Kidney tubule cell (primary cell): ENCODE measurements around the gene CDK14.
"Not testable (repeated sequence)": the region's sequence is repeated elsewhere in the genome, so short reads cannot be mapped to it uniquely, and the experiment has no call there.

Experiments used
- DNase-seq: peaks from one replicate; pipeline ENCODE4 v3.0.0-alpha.2; 2018; ENCODE audit warnings: low spot score

Gene CDK14

DNA sequence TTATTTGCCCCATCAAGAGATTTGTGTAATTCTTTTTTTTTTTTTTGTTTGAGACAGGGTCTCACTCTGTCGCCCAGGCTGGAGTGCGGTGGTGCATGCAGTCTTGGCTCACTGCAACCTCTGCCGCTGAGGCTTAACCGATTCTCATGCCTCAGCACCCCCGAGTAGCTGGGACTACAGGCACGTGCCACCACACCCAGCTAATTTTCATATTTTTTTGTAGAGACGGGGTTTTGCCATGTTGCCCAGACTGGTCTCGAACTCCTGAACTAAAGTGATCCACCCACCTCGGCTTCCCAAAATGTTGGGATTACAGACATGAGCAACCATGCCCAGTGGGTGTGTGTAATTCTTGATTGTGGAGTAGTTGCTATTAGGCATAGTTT, 161.4 kb downstream of the CDK14 start:
- peak; percentile 29 for DNase-seq

- DNase-seq: no peak
Observed at GRCh38 chr7:90758933-90759562, 162.9 kb downstream of the CDK14 start.

GRCh38 chr7:90759710-90760109, 163.6 kb downstream of the CDK14 start:
- no peak for DNase-seq

GRCh38 chr7:90760892-90761291, 164.8 kb downstream of the CDK14 start:
- no peak for DNase-seq

DNA sequence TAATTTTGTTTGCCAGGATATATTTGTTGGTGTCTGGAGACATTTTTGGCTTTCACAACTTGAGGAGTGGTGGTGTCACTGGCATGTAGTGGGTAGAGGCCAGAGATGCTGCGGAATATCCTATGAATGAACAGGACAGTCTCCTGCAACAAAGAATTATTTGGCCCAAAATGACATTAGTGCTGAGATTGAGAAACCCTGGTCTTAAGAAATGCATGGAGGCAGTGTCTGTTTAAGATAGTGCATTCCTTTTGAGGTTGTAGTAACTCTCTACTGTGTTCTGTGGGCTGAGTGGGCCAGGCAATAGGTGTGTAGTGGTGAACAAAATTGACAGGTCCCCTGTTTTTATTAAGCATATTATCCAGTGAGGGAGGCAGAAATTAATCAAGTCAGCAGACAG, 165.5 kb downstream of the CDK14 start:
- no peak for DNase-seq

- DNase-seq: no peak
Observed at GRCh38 chr7:90763108-90763507, 167.0 kb downstream of the CDK14 start.

GRCh38 chr7:90764848-90765570, 168.9 kb downstream of the CDK14 start:
- DNase-seq: peak; percentile 15

DNA sequence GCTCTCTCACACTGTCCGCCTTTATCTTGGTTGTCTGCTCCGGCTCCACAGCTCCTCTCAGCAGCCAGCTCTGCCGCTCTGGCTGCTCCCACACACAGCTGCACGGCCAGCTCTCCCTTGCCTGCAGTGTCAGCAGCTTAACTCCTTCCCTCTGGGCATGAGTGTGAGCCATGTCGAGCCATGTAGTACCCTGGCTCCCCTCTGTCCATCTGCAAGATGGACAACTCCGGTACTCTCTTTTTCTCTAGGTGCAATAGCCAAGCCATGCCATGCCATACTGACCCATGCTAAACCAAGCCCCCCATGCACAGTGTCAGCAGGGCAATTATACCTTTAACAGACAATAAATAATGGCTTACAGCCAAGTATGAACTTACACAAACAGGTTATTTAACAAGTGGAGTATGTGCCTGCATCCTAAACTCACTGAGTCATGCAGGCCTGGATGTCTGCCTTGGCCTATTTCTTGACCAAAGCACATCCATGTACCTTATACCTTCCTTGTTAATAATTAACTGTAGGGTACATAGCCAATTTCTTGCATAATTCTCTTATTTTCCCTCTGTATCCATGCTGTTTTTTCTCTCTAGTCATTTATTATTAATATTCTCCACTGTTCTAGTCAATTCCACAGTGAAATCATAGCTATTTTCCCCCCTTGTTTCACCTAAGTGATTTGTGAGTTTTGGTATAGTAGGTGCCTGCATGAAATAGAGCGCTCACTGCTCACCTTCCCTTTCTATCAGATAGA, 170.9 kb downstream of the CDK14 start:
- peak; percentile 94 for DNase-seq

DNA sequence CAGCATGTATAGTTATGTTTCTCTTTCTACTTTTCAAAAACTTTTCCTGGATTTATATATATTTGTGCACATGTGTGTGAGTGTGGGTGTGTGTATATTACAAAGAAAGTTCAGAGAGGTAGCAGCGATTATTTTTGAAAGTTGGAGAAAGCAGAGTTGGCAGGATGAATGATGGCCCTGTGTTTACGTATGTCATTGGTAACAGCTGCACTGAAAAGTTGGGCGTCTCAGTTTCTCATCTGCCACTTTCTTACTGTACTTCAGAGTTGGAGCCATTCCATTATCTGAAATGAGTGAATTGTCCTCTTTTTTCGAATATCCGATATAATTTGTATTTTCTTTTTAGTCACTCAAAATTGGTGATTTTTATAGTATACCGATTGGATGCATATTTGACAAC, 172.2 kb downstream of the CDK14 start:
- no peak for DNase-seq

GRCh38 chr7:90769036-90769435, 172.9 kb downstream of the CDK14 start:
- no peak for DNase-seq

DNA sequence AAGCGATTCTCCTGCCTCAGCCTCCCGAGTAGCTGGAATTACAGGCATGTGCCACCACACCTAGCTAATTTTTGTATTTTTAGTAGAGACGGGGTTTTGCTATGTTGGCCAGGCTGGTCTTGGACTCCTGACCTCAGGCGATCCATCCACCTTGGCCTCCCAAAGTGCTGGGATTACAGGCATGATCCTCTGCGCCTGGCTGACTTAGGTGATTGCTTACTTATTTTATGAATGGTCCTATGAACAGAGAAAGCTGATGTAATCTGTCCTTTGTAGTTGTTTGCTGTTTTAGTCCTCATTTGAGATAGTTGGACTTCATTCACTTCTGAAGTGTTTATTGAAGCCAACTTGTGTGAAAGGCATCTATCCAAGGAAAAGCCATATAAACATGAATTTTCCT, 173.4 kb downstream of the CDK14 start:
- not testable (repeated sequence) for DNase-seq

DNA sequence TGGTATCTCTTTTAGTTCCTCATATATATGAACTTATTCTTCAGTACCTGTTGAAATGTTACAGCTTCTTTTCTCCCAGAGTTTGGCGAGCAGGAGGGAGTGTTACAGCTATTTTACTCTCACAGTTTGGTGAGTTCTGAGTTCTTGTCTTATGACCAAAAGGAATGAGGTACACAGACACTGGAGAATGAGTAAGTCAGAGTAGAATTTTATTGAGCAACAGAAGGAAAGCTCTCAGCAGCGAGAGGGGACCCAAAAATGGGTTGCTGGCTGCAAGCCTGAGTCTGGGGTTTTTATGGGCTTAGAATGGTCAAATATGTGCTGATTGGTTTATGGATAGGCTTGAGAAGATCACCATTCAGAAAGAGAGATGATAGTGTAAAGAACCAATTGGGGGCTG, 175.2 kb downstream of the CDK14 start:
- no peak for DNase-seq

GRCh38 chr7:90772410-90772809, 176.3 kb downstream of the CDK14 start:
- DNase-seq: no peak

- no peak for DNase-seq
Observed at GRCh38 chr7:90773269-90773668, 177.1 kb downstream of the CDK14 start.

DNA sequence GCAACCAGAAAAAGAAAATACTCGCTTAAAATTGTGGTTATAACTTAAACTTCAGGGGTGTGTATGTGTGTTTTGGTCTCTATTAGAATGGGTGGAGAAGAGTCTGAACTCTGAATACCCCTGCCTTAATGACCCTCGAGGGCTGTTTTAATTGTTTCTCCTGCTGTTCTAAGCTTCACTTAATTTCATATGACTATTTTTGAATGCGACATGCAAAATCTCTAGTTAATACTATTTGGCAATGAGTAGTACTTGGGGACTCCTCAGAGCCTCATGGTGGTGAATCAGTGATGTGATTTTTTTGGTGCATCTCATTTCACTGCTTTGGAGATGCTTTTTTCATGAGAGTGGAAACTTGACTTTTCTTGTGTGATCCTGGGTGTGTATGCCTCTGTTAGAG, 178.6 kb downstream of the CDK14 start:
- DNase-seq: no peak

DNA sequence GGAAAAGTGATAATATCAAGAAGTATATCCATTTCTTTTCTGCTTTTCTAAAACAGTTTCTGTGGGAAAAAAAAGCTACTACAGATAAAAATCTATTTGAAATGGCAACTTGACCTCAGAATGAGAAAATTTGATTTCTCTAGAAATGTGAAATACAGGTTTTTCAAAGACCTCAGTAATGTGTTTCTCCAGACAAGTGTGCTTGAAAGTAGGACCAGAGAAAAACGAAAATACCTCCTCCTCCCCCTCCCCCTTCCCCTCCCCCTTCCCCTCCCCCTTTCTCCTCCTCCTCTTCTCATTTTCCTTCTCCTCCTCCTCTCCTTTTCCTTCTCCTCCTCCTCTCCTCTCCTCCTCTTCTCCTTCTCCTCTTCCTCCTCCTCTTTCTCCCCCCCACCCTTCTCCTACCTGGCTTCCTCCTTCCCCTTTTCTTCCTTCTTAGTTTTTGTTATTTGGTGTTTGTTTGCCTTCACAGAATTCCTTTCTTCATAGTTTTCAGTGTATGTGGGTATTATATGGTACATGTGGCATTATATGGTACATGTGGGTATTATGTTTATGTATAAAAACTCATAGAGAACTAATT, 179.4 kb downstream of the CDK14 start:
- no peak for DNase-seq

DNA sequence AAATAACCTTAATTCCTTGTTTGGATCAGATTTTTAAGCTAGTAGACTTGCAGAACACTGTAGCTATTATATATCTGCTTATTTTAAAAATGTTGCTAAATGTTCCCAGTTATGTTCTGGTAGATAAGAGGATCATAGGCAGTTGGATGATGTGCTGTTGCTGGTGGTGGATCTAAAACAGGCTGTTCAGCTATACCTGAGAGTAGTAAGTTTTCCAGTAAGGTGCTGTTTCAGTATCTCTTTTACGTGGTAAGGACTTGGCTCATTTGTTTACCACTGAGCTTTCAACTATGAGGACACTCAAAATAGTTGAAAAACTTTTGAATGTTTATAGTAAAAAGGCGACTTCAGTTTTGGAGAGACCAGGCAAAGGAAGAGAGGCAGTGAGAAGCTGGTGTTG, 180.9 kb downstream of the CDK14 start:
- no peak for DNase-seq

DNA sequence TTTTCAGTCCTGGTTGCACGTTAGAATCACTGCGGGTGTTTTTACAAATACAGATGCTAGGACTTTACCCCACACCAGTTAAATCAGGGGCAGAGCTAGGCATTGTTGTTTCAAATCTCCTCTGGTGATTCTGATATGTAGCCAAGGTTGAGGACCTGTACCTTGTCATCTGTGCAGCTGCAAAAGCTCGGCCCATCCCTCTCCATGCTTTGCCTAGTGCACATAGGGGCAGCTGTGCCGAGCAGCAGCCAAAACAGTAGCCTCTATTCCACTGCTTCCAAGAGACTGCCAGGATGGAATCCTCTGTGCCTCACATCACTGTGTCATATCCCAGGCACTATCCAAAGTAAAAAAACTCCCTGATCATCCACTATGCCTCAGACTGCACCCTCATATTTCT, 181.3 kb downstream of the CDK14 start:
- no peak for DNase-seq

DNA sequence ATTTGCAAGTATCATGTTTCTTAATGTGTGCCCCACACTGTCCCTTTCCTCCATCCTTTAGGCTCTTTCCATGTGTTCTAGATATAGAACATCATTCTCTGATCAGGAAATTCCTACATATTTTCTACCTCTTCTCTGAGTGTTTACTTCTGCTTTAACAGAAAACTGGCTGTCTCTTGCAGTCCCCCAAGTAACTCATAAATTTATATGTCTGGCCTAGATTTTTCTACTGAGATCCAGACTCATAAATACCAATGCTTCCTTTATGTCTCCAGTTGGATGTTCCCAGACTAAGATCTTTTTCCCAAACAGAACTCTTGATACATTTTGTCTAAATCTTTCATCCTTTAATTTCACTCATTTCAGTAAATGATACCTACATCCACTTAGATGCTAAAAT, 181.8 kb downstream of the CDK14 start:
- no peak for DNase-seq

DNA sequence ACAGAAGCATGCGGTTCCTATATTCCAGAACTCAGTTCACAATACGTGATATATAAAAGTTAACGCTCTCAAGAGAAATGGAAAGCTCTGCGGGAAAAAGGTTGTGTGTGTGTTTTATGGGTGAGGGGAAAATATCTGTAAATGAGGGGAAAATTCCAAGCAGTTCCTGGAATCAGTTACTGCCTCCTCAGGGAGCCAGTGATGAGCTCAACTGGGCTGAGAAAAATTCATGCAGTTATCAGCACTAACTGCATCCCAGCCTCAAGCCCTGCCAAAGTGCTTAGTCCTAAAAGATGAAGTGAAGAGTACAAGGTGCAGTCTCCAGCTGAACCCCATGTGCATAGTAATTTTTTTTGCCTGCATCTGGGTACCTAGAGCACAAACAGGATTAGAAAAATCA, 191.9 kb downstream of the CDK14 start:
- DNase-seq: peak; percentile 24

DNA sequence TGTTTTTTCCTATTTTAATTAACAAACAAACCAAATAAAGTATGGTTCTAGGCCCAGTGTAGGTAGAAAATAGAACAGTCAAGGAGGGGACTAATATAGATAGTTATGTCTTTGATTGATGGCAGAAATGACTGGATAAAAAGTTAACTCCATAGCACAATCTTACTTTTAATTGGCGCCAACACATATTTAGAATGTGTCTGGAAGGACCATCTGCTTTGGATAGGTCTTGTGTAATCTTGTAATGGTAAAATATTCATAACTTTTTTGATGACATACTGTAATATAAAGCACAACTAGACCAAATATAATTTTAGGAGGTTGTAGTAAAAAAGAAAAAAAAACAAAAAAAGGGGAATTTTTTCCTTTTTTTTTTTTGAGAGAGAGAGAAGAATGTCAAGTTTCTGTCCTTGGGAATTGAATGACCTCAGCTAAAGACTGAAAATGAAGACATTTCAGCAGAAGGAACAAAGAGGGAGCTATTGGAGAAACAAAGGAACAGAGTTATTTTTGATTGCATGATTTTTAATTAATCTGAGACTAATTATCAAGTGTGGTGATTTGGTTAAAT, 193.7 kb downstream of the CDK14 start:
- no peak for DNase-seq

DNA sequence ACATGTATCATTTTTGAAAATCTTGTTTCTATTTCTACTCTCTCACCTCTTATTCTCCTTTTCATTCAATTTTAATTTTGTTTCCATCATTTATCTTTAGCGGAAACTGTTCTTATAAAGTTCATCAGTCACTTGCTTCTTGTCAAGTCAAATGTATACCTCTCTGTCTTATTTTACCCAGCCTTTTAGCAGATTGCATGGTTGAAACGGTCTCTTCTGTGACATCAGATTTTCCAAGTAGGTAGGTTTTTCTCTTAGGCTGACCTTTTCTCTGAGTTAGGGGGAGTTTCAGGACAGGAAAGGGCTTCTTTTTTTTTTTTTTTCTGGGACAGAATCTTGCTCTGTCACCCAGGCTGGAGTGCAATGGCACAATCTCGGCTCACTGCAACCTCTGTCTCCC, 195.5 kb downstream of the CDK14 start:
- no peak for DNase-seq

- no peak for DNase-seq
Observed at GRCh38 chr7:90792301-90792700, 196.2 kb downstream of the CDK14 start.
